Fibroblast of skin of left biceps (primary cell): ENCODE results near the gene HOXB8.

Source experiments
- DNase-seq, 2 experiments: peaks; one replicate each; pipeline ENCODE4 v3.0.0-alpha.2; 2013; ENCODE audit warnings: low read depth in 2 of 2

The HOXB8 gene

GRCh38 chr17:48567646-48568354 is 47.3 kb downstream of the HOXB8 start:
- no peak for DNase-seq

DNA sequence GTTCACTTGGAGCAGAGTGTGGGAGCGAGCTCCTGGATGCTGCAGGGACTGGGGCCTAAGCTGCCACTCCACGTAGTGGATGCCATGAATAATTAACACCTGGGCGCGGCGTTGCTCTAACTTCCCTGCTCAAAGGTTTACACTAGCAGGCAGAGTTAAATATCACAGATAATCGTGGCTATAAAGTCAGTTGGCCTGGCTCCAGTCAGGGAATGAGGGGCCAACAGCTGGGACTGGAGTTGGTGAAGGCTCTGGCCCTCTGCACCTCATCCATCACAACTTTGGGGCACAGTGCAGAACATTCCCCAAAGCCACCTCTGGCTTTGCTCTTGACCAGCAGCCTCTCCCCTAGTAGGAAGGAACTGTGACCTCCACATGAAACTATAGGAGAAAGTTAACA is 47.9 kb downstream of the HOXB8 start:
- DNase-seq: no peak

DNA sequence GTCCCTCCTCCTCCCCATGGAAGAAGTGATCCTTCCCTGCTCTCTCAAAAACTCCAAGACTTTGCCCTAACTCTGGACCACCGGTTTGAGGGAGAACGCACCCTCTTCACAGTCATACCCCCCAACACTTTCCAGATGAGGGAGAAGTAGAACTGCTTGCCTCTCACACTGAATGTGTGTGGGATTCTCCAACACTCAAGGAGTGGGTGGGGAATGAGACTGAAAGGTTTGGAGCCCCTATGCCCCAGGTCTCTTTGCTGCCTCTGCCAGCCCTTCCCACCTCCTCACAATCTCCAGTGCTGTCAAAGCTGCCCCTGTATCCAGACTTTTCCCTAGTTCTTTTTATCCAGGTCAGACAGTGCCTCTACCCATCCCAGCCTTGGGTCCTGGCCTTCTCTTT is 48.4 kb downstream of the HOXB8 start:
- DNase-seq: no peak

- no peak for DNase-seq
These were observed 49.0 kb downstream of the HOXB8 start for GRCh38 chr17:48565925-48566710.

GRCh38 chr17:48565022-48565554 is 50.0 kb downstream of the HOXB8 start:
- no peak for DNase-seq

- no peak for DNase-seq
These were observed 50.7 kb downstream of the HOXB8 start for GRCh38 chr17:48564188-48565021.

GRCh38 chr17:48563867-48564187 is 51.3 kb downstream of the HOXB8 start:
- DNase-seq: no peak

DNA sequence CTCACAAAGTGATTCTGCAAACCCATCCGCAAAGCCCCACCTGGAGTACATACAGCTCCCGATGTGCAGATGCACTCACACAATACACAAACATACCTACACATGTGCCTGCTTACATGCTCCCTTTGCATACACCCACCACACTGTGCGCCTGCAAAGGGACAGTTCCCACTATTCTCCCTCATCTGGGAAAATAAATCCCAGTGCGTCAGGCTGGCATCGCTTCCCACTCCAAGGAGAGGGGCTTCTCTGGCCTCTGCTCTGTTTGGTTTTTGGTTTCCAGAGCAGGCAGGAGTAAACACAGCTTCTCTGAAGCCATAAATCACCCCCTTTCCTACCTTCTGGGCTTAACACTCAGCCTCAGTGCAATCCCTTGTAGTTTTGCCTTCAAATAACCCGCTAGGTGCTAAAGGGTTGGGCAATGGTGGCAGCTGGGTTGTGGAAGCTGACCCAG is 51.7 kb downstream of the HOXB8 start:
- DNase-seq: no peak

GRCh38 chr17:48562934-48563333 is 52.2 kb downstream of the HOXB8 start:
- DNase-seq: no peak
